Measurements from ENCODE around the gene MSMO1.

DNA sequence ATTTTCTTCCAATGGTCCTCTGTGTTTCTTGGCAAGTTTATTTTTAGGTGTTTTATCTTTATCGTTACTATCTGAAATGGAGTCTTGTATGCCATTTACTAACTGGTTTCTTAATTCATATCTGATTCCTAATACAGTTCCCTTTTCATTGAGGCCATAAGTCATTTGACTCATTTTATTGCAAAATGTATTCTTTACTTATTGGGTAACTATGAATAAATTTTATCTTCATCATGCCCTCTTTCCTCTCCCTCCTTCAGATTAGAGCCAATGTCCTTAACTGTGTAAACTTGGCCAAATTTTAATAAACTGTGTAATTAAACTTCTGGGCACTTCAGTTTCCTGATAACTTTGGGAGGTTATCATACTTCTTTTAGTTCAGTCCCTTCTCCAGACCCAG lies 19.3 kb upstream of the MSMO1 start:
- no peak for TF ChIP-seq POLR2AphosphoS5 (IDR thresholded peaks at IDR 0.05)
- no peak for TF ChIP-seq POLR2A (IDR thresholded peaks at IDR 0.05; ENCODE audit: low read depth)
- TF ChIP-seq CTCF (IDR thresholded peaks at IDR 0.05): no peak

All from esophagus muscularis mucosa (tissue), 3 donors.